ENCODE data around the gene SHTN1.

SHTN1 gene

GRCh38 chr10:117005527-117006055 is 604 bp upstream of the SHTN1 start:
- peak overlapping the region; percentile 78 for H3K4me3 ChIP-seq (ENCODE audit: low read depth, low read length)
- TF ChIP-seq, protein P1, sequence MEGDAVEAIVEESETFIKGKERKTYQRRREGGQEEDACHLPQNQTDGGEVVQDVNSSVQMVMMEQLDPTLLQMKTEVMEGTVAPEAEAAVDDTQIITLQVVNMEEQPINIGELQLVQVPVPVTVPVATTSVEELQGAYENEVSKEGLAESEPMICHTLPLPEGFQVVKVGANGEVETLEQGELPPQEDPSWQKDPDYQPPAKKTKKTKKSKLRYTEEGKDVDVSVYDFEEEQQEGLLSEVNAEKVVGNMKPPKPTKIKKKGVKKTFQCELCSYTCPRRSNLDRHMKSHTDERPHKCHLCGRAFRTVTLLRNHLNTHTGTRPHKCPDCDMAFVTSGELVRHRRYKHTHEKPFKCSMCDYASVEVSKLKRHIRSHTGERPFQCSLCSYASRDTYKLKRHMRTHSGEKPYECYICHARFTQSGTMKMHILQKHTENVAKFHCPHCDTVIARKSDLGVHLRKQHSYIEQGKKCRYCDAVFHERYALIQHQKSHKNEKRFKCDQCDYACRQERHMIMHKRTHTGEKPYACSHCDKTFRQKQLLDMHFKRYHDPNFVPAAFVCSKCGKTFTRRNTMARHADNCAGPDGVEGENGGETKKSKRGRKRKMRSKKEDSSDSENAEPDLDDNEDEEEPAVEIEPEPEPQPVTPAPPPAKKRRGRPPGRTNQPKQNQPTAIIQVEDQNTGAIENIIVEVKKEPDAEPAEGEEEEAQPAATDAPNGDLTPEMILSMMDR (IDR thresholded peaks at IDR 0.05; ENCODE audit: insufficient read depth, low read length, missing control alignments) = no peak
- DNase-seq (ENCODE audit: low read depth, low spot score) = no peak
- ChIA-PET POLR2A (interaction anchor here (0.7 kb wide), 1 partner anchor 55 kb away, joined by 3 read pairs; no protein-coding TSS in a partner anchor), CTCF (interaction anchor here (1.0 to 1.5 kb wide), 2 partner anchors 20 to 169 kb away, joined by 4 read pairs; no protein-coding TSS in a partner anchor)

DNA sequence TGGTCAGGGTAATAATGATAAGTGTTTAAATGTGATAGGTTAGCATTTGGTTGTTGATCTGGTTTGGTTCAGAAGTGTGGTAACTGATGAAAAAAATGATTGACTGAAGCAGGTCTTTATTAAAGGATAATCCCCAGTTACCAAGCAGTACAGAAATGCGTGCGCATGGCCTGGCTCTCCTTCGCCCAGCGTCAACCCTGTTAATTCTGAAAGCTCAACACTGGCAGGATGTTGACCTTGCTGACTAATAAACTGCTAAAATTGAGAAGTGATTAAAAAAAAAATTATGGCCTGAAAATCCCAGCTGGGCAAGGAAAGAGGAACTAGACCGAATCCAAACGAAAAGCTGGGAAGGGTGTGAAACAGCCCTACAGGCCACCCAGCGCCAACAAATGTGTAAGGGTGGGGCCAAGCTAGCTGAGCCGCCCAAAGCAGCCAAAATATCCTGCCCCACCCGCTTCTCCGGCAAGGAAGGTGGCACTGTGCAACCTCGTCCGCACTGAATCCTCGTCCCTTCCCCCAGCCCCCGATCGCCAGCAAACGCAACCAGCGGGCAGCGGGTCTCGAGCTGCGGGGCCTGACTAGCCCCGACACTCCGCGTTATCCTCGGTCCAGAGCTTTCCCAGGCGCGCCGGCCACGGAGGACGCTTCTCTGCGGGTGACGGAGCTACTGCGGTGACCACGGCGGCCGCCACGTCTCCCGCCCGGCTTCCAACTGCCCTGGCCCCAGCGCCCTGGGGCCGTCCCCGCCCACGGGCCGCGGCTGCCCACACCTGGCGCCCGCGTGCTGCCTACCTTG is 561 bp downstream of the SHTN1 start:
- no peak for DNase-seq (ENCODE audit: low read depth, low spot score)
- POLR2A ChIA-PET = no interaction called here
- TF ChIP-seq, protein P1 (IDR thresholded peaks at IDR 0.05; ENCODE audit: insufficient read depth, low read length, missing control alignments) = no peak
- peak overlapping the region; percentile 78 for H3K4me3 ChIP-seq (ENCODE audit: low read depth, low read length)
- CTCF ChIA-PET = interaction anchor here (1.0 to 1.5 kb wide), 2 partner anchors 19 to 171 kb away, joined by 4 read pairs; no protein-coding TSS in a partner anchor

DNA sequence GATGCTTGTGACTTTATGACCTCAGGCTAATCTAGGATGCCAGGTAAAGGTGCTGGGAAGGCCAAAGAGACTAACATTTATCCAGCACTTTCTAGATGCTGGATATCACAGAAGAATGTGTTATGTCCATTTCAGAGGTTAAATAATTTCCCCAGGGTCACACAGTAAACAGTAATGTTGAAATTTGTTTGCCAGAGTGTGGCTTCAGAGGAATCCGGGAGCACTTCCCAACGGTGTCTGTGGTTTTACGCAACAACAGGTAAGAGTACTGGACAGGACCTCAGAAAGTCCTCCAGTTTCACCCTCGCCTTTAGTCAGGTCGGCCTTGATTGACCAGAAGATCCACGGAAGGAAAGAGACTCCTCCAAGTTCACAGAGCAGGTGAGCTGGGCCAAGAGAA is 1.7 kb downstream of the SHTN1 start:
- no peak for DNase-seq (ENCODE audit: low read depth, low spot score)
- POLR2A ChIA-PET = no interaction called here
- CTCF ChIA-PET = no interaction called here
- TF ChIP-seq, protein P1 (IDR thresholded peaks at IDR 0.05; ENCODE audit: insufficient read depth, low read length, missing control alignments) = no peak
- no peak overlapping the region for H3K4me3 ChIP-seq (ENCODE audit: low read depth, low read length)

GRCh38 chr10:117002206-117002605 is 2.8 kb downstream of the SHTN1 start:
- H3K4me3 ChIP-seq (ENCODE audit: low read depth, low read length) = no peak overlapping the region
- TF ChIP-seq, protein P1 (IDR thresholded peaks at IDR 0.05; ENCODE audit: insufficient read depth, low read length, missing control alignments) = no peak
- no peak for DNase-seq (ENCODE audit: low read depth, low spot score)
- ChIA-PET CTCF (no interaction called here), POLR2A (no interaction called here)

- ChIA-PET POLR2A (no interaction called here), CTCF (no interaction called here)
- no peak for DNase-seq (ENCODE audit: low read depth, low spot score)
- H3K4me3 ChIP-seq (ENCODE audit: low read depth, low read length) = no peak overlapping the region
- TF ChIP-seq, protein P1 (IDR thresholded peaks at IDR 0.05; ENCODE audit: insufficient read depth, low read length, missing control alignments) = no peak
Measured at GRCh38 chr10:117001144-117001543, 3.8 kb downstream of the SHTN1 start.

- ChIA-PET CTCF (no interaction called here), POLR2A (no interaction called here)
- DNase-seq (ENCODE audit: low read depth, low spot score) = no peak
- TF ChIP-seq, protein P1 (IDR thresholded peaks at IDR 0.05; ENCODE audit: insufficient read depth, low read length, missing control alignments) = no peak
- no peak overlapping the region for H3K4me3 ChIP-seq (ENCODE audit: low read depth, low read length)
Measured at GRCh38 chr10:117000580-117000979, 4.4 kb downstream of the SHTN1 start.
